Activated B cell treated with CpG ODN at 0.5 μM for 24 hours (primary cell): ENCODE measurements around the gene ANKFN1. TPM values are rescaled to one million over a fixed set of nuclear protein-coding genes. Genes with fewer than 3 reads are reported as not detected.

Experiments used
- ATAC-seq: fragments of 200-7000 bp; cut with Tn5 transposase; one replicate; pipeline ENCODE4 v1.10.0; 2021; ENCODE audit warnings: low read depth, mild to moderate bottlenecking, moderate library complexity
- CTCF ChIA-PET: fragments of 350-600 bp; sonication (Branson Sonifier 250); formaldehyde crosslinking; loops from one replicate; lab custom pipeline; 2021; ENCODE audit warnings: antibody characterized with exemption; lab: Charles Lee
- POLR2A ChIA-PET: fragments of 350-600 bp; sonication (Branson Sonifier 250); formaldehyde crosslinking; loops from one replicate; lab custom pipeline; 2021; ENCODE audit warnings: antibody characterized with exemption; lab: Charles Lee
- DNase-seq: peaks from one replicate; pipeline ENCODE4 v3.0.0; 2022
- H3K27ac Mint-ChIP-seq: one replicate; pipeline ENCODE4 v1.8.0; 2020; ENCODE audit warnings: mixed read lengths
- H3K27me3 Mint-ChIP-seq: one replicate; pipeline ENCODE4 v1.8.0; 2021; ENCODE audit warnings: mixed read lengths
- H3K36me3 Mint-ChIP-seq: one replicate; pipeline ENCODE4 v1.8.0; 2021; ENCODE audit warnings: low read depth, mixed read lengths
- H3K4me1 Mint-ChIP-seq: one replicate; pipeline ENCODE4 v1.8.0; 2021; ENCODE audit warnings: mixed read lengths
- H3K4me3 Mint-ChIP-seq: one replicate; pipeline ENCODE4 v1.8.0; 2020; ENCODE audit warnings: mild to moderate bottlenecking, mixed read lengths
- H3K9me3 Mint-ChIP-seq: one replicate; pipeline ENCODE4 v1.8.0; 2020; ENCODE audit warnings: mixed read lengths
- CTCF ChIP-seq: fragments of 200-600 bp; IDR thresholded peaks from one replicate; pipeline ENCODE4 v1.8.0; 2022; ENCODE audit warnings: antibody characterized with exemption, mild to moderate bottlenecking
- intact Hi-C: fragments of 100-400 bp; cut with micrococcal nuclease; formaldehyde crosslinking; loops from one replicate; pipeline ENCODE4 v1.15.1; 2024
- total RNA-seq: library from RNA; stranded (reverse); gene quantifications from 2 replicates; pipeline ENCODE4 v1.2.3, GENCODE V29; 2022

Gene ANKFN1
- total RNA-seq, 1 donor from 2014 or later, result not detected

DNA sequence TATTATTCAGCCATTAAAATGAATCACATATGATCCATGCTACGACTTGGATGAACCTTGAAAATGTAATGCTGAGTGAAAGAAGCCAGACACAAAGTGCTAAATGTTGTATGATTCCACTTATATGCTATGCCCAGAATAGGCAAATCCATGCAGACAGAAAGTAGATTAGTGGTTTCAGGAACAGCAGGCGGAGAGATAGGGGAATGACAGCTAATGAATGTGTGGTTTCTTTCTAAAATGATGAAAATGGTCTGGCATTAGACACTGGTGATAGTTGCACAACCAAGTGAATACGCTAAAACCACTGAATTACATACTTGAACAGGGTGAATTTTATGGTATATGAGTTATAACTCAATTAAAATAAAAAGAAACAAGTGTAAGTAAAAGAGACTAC lies 318.4 kb downstream of the ANKFN1 start:
- no peak for TF ChIP-seq CTCF
- DNase-seq (no peak), ATAC-seq (no peak)
- Mint-ChIP-seq H3K27ac (no peak overlapping the region), H3K36me3 (no peaks in the 10 kb centered on the region), H3K4me3 (no peak overlapping the region), H3K27me3 (peaks cover 6% of the 10 kb centered on the region), H3K9me3 (peaks cover 9% of the 10 kb centered on the region), H3K4me1 (peaks cover 3% of the 10 kb centered on the region)
- ChIA-PET CTCF (no interaction called here), POLR2A (no interaction called here)
- intact Hi-C loops, result no loop called here

DNA sequence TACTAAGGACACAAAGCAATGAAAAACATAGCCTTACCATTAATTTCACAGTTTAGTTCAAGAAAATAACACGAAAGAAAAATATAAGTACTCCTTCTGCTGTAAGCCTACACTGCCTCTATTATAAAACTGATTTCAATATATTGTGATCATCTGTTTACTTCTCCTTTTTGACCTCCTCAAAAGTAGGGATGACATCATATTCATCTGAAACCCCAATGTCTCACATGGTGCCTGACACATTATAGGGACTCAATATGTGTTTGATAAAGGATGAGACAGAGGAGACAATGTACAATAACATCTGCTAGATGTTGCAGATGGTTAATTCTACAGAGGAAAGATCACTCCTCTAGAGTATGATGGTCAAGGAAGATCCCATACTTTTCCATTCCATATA lies 321.8 kb downstream of the ANKFN1 start:
- Mint-ChIP-seq H3K36me3 (no peaks in the 10 kb centered on the region), H3K27ac (no peak overlapping the region), H3K4me3 (no peak overlapping the region), H3K27me3 (peaks cover 7% of the 10 kb centered on the region), H3K9me3 (peaks cover 9% of the 10 kb centered on the region), H3K4me1 (peaks cover 3% of the 10 kb centered on the region)
- intact Hi-C loops, result no loop called here
- no peak for TF ChIP-seq CTCF
- ChIA-PET POLR2A (no interaction called here), CTCF (no interaction called here)
- no peak for ATAC-seq
- no peak for DNase-seq

DNA sequence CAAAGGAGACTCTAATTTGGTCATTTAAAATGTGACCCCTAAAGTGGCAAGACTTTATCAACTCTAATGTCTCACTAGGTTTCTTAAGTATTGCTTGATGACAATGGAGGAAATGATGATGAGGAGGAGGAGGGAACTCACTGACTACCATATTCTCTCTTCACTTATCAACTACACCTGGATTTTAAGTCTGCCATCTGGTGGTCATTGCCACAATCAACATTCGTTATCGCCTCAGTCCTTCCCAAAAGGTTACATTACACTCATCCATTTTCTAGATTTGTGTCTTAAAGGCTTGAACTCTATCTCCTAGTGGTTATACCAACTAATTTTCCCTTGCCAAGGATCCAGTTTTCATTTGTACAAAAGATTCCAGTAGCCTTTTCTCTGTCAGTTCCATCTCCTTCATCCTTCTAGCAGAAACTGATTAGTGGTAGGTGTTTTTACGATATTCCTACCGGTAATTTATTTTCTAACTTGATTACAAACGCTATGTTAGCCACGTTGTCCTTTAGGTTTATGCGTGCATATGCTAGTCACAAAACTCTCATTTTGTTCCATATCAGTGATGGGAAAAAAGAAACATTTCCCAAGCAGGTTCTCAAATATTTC lies 325.7 kb downstream of the ANKFN1 start:
- CTCF ChIA-PET, result no interaction called here
- peaks cover 3% of the 10 kb centered on the region for H3K27me3 Mint-ChIP-seq
- DNase-seq (no peak), ATAC-seq (no peak)
- H3K27ac Mint-ChIP-seq, result no peak overlapping the region
- no peak overlapping the region for H3K4me3 Mint-ChIP-seq
- H3K9me3 Mint-ChIP-seq, result peaks cover 3% of the 10 kb centered on the region
- intact Hi-C loops, result no loop called here
- TF ChIP-seq CTCF, result no peak
- POLR2A ChIA-PET, result no interaction called here
- peaks cover 3% of the 10 kb centered on the region for H3K4me1 Mint-ChIP-seq
- H3K36me3 Mint-ChIP-seq, result no peaks in the 10 kb centered on the region

DNA sequence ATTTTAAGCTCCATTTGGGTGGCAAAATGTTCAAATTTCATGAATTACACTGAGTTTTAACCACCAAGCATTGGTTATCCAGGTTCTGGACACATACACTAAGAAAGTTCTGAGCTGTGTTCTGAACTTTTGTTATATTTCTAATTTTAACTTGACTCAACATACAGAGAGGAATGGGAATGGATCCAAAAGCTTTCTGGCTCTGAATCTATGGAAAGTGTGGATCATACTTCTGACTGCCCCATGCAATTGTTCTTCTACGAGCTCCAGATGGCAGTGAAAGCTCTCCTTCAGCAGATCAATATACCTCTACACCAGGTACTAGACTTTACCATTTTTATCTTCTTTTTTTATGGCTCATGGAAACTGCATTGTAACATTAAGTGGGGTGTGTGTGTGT lies 327.2 kb downstream of the ANKFN1 start:
- no peak overlapping the region for H3K27ac Mint-ChIP-seq
- intact Hi-C loops, result no loop called here
- ChIA-PET CTCF (no interaction called here), POLR2A (no interaction called here)
- H3K4me1 Mint-ChIP-seq, result peaks cover 3% of the 10 kb centered on the region
- no peak for TF ChIP-seq CTCF
- ATAC-seq (no peak), DNase-seq (no peak)
- no peaks in the 10 kb centered on the region for H3K36me3 Mint-ChIP-seq
- H3K27me3 Mint-ChIP-seq, result peaks cover 3% of the 10 kb centered on the region
- peaks cover 3% of the 10 kb centered on the region for H3K9me3 Mint-ChIP-seq
- H3K4me3 Mint-ChIP-seq, result no peak overlapping the region

DNA sequence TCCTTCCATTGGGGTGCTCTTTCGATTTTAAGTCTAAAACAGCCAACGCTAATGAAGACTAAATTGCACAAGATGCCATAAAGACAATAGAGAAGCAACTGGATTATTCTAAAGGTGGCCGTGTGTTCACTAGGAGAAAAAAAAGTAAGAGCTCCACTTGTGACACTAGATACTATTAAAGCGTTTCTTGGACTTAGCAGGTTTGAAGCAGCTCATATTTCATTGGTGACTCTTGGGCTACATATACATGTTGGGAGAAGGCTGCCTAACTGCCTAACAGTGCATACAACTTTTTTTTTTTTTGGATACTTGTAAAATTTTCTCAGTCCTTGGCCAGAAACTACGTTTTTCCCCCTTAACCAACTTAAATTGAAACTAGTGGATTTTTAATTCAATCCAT lies 328.4 kb downstream of the ANKFN1 start:
- Mint-ChIP-seq H3K27me3 (peaks cover 3% of the 10 kb centered on the region), H3K4me3 (no peak overlapping the region), H3K27ac (no peak overlapping the region), H3K9me3 (no peaks in the 10 kb centered on the region), H3K36me3 (no peaks in the 10 kb centered on the region), H3K4me1 (no peaks in the 10 kb centered on the region)
- CTCF ChIA-PET, result no interaction called here
- intact Hi-C loops, result no loop called here
- TF ChIP-seq CTCF, result no peak
- no peak for ATAC-seq
- POLR2A ChIA-PET, result no interaction called here
- no peak for DNase-seq
